Prostate gland (tissue), 2 donors: Measurements from ENCODE around the gene ATAT1.

Experiments used
- CTCF ChIP-seq, 4 experiments: fragments of 200-600 bp in 2 of 4; fragments of 450-650 bp in 2 of 4; sonication (generic) in 2 of 4; IDR thresholded peaks; 1 replicate in 3 of 4; 2 replicates in 1 of 4; pipeline ENCODE4 v1.5.1; 2016 to 2019; ENCODE audit warnings: antibody characterized with exemption in 4 of 4, mild to moderate bottlenecking in 2 of 4, moderate library complexity in 2 of 4
- POLR2A ChIP-seq: fragments of 450-650 bp; IDR thresholded peaks from one replicate; pipeline ENCODE4 v1.6.1; 2016; ENCODE audit warnings: antibody characterized with exemption, mild to moderate bottlenecking
- POLR2AphosphoS5 ChIP-seq: sonication (generic); formaldehyde crosslinking; IDR thresholded peaks from one replicate; pipeline ENCODE4 v1.6.1; 2017; ENCODE audit warnings: antibody characterized with exemption

DNA sequence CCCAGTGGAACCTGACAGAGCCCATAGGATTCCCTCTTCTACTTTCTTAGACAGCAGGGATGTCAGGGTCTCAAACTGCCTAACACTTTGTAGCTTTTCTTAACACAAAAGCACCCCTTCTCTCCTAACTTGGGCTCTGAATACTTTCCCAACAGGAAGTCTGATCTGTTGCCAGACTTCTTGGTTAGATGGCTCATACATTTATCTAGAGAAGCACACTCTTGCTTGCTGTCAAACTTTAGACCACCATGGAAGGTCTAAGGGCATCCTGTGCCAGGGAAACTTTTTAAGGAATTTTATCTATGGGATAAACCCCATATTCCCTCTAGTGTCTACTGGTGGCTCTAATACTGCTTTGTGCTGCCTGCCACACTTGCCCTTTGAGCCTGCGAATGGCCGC lies 17.0 kb downstream of the ATAT1 start:
- no peak for TF ChIP-seq CTCF (IDR thresholded peaks at IDR 0.05)
- TF ChIP-seq POLR2A = no peak
- TF ChIP-seq POLR2AphosphoS5 = no peak
